Duodenal mucosa (tissue), 2 donors: ENCODE measurements around the gene NIN.

Experiments
- H3K27ac ChIP-seq: one replicate; pipeline ENCODE4 v1.7.0; 2013; ENCODE audit warnings: low read depth, low read length
- H3K27me3 ChIP-seq, 2 donors: one replicate each; pipeline ENCODE4 v1.7.0; 2013; ENCODE audit warnings: low read length in 2 of 2, control low read depth in 1 of 2; ENCODE audit not compliant: insufficient read depth in 2 of 2, control insufficient read depth in 1 of 2
- H3K36me3 ChIP-seq, 2 donors: one replicate each; pipeline ENCODE4 v1.7.0; 2013; ENCODE audit warnings: low read length in 2 of 2, control low read depth in 1 of 2; ENCODE audit not compliant: insufficient read depth in 2 of 2, control insufficient read depth in 1 of 2
- H3K4me1 ChIP-seq, 2 donors: one replicate each; pipeline ENCODE4 v1.7.0; 2013; ENCODE audit warnings: low read length in 2 of 2, control low read depth in 1 of 2; ENCODE audit not compliant: insufficient read depth in 2 of 2, control insufficient read depth in 1 of 2
- H3K4me3 ChIP-seq, 2 donors: one replicate each; pipeline ENCODE4 v1.7.0; 2013; ENCODE audit warnings: low read length in 2 of 2, low read depth in 1 of 2
- H3K9ac ChIP-seq, 2 donors: one replicate each; pipeline ENCODE4 v1.7.0; 2013; ENCODE audit warnings: low read length in 2 of 2, low read depth in 1 of 2
- H3K9me3 ChIP-seq, 2 donors: one replicate each; pipeline ENCODE4 v1.7.0; 2013; ENCODE audit warnings: low read length in 2 of 2, control low read depth in 1 of 2; ENCODE audit not compliant: control insufficient read depth in 1 of 2

Gene NIN

DNA sequence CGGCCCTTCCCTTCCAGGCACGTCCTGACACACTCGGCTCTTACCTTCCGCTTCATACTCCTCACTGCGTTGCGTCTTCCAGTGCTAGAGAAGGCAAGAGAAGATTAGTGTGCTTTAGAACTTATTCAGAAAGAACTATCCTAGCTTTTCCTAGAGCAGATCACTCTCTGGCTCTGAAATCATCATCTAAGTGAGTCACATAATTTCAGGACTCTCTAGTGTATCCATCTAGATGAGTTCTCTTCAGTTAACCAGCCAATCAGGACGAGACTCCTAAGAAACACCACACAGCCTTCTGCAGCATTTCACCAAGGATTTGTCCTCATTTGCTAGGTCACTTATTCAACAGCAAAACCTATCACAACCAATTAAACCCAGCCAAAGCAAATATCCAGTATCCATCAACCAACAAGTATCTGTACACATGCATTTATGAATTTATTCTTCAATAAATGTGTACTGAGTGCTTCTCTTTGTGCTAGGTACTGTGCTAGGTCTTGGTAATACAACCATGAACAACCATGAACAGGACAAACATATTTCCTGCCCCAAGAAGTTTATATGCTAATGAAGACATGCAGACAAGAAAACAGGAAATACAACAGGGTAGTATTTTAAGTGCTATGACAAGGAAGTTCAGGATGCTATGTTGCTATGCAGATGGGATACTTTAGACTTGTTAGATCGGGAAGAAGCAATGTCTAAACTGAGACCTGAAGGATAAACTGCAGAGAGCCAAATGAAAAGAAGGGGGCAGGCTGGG lies 52.1 kb downstream of the NIN start:
- H3K9me3 ChIP-seq = no peaks in the 10 kb centered on the region
- H3K27me3 ChIP-seq = no peaks in the 10 kb centered on the region
- no peak overlapping the region for H3K4me3 ChIP-seq
- H3K36me3 ChIP-seq = peaks cover 0 to 7% of the 10 kb centered on the region in 2 donors
- no peak overlapping the region for H3K9ac ChIP-seq
- no peak overlapping the region for H3K27ac ChIP-seq
- no peaks in the 10 kb centered on the region for H3K4me1 ChIP-seq

DNA sequence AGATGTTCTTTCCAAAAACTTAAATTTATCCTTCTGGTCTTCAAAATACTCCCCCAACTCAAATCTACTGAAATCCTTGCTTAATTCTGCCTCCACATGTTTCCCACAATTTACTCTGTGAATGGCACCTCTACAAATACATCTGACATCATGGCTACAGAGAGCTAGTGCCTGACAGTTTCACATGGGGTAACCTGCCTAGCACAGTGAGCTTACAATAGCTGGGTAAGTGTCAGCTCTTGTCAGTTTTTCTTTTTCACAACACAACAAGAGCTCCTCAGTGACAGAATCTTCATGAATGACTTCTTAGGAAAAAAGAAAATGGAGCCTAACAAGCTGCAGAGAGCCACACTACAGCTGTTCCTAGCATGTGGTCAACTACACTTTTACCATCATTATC lies 54.4 kb downstream of the NIN start:
- H3K27me3 ChIP-seq = no peaks in the 10 kb centered on the region
- no peak overlapping the region for H3K4me3 ChIP-seq
- H3K36me3 ChIP-seq = peaks cover 0 to 15% of the 10 kb centered on the region in 2 donors
- H3K9ac ChIP-seq = no peak overlapping the region
- H3K4me1 ChIP-seq = no peaks in the 10 kb centered on the region
- H3K9me3 ChIP-seq = no peaks in the 10 kb centered on the region
- H3K27ac ChIP-seq = no peak overlapping the region

DNA sequence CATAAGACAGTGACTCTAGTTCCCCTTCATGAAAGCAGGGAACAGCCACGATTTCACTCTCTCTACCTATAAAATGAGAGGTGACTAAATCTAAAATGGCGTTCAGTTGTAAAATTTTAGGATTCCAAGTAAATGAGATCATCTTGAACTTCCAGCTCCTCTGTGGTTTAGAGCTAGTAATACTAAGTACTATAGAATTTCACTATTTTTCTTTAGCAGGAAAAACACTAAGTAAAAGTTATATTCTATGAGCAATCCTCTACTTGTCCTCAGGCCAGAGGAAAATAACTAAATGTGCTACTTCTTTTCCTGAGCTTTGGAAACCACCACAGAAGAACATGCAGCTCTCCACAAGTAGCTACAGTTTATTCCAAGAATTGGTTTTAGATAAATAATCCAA lies 55.6 kb downstream of the NIN start:
- H3K27ac ChIP-seq = no peak overlapping the region

DNA sequence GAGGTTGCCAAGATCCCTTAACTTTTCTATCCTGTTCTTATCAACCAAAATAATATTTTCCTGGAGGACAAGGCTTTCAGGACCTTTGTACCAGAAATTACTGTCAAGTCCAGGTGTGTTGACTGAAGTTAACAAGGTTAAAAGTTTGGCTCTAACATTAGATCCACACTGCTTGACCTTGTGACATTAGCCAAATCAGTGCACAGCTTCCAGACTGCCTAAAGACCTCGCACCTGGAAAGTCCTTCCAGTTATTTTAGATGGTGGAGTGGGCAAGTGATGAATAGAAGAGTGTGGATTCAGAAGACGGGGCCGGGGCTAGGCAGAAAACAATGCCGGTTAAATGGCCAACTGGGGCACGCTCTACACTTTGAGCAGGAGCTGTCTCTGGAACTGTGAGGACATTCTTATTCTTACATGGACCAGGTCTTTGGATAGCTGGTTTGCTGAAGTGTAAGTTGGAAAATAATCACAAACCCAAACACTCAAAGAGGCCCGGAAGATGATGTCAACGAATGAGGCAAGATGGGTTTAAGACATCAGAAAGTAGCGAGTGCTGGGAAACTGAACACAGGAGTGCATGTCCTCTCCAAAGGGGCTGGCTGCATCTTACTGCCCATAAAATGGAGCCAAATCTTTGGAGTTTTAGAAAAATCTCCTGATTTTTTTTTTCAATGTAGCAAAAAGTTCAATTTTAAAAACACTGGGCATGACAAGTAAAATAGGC lies 56.3 kb downstream of the NIN start:
- H3K9me3 ChIP-seq = no peaks in the 10 kb centered on the region
- no peak overlapping the region for H3K4me3 ChIP-seq
- H3K36me3 ChIP-seq = peaks cover 17 to 32% of the 10 kb centered on the region in 2 donors
- H3K27ac ChIP-seq = no peak overlapping the region
- no peaks in the 10 kb centered on the region for H3K27me3 ChIP-seq
- no peak overlapping the region for H3K9ac ChIP-seq
- no peaks in the 10 kb centered on the region for H3K4me1 ChIP-seq

More for the DNA sequence above, 55.6 kb downstream of the NIN start:
- no peak overlapping the region for H3K9ac ChIP-seq
- H3K4me1 ChIP-seq = no peaks in the 10 kb centered on the region
- no peaks in the 10 kb centered on the region for H3K27me3 ChIP-seq
- no peak overlapping the region for H3K4me3 ChIP-seq
- no peaks in the 10 kb centered on the region for H3K9me3 ChIP-seq
- peaks cover 11 to 26% of the 10 kb centered on the region in 2 donors for H3K36me3 ChIP-seq

GRCh38 chr14:50773632-50774541 lies 57.1 kb downstream of the NIN start:
- Histone ChIP-seq H3K36me3 (peaks cover 17 to 39% of the 10 kb centered on the region in 2 donors), H3K9me3 (no peaks in the 10 kb centered on the region), H3K27ac (no peak overlapping the region), H3K4me1 (no peaks in the 10 kb centered on the region), H3K9ac (no peak overlapping the region), H3K27me3 (no peaks in the 10 kb centered on the region), H3K4me3 (no peak overlapping the region)

GRCh38 chr14:50772412-50772811 lies 58.5 kb downstream of the NIN start:
- Histone ChIP-seq H3K36me3 (peaks cover 24 to 47% of the 10 kb centered on the region in 2 donors), H3K4me3 (no peak overlapping the region), H3K27ac (no peak overlapping the region), H3K27me3 (no peaks in the 10 kb centered on the region), H3K9ac (no peak overlapping the region), H3K4me1 (no peaks in the 10 kb centered on the region), H3K9me3 (no peaks in the 10 kb centered on the region)

GRCh38 chr14:50770586-50770985 lies 60.4 kb downstream of the NIN start:
- Histone ChIP-seq H3K9me3 (no peaks in the 10 kb centered on the region), H3K36me3 (peaks cover 31 to 47% of the 10 kb centered on the region in 2 donors), H3K27me3 (no peaks in the 10 kb centered on the region), H3K4me3 (no peak overlapping the region), H3K9ac (no peak overlapping the region), H3K4me1 (no peaks in the 10 kb centered on the region), H3K27ac (no peak overlapping the region)

DNA sequence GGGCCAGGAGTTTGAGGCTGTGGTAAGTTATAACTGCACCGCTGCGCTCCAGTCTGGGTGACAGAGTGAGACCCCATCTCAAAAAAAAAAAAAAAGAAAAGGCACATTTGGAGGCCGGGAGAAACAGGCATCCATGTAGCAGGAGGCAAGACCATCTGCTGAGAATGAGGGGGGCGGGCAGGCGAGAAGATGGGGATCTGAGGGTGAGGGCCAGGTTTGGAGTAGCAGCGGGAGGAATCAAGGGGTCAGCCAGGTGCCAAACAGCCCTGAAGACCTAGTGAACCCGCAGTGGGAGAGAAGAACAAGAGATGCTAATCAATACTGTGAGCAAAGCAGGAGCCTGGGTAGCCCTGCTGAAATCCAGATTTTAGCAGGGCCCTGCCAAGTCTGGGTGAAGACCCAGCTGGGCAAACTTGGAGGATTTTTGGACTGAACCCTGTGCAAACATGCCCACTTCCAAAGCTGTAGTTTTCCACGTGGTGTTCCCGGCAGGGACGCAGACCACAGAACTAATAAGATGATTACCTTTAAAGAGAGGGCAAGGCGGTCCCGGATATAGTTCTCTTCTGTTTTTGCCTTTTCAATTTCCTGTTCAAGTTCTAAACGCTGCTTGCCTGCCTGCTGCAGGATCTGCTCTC lies 61.0 kb downstream of the NIN start:
- Histone ChIP-seq H3K4me3 (no peak overlapping the region), H3K36me3 (peaks cover 31 to 47% of the 10 kb centered on the region in 2 donors), H3K9ac (no peak overlapping the region), H3K27me3 (no peaks in the 10 kb centered on the region), H3K4me1 (no peaks in the 10 kb centered on the region), H3K9me3 (no peaks in the 10 kb centered on the region), H3K27ac (no peak overlapping the region)

DNA sequence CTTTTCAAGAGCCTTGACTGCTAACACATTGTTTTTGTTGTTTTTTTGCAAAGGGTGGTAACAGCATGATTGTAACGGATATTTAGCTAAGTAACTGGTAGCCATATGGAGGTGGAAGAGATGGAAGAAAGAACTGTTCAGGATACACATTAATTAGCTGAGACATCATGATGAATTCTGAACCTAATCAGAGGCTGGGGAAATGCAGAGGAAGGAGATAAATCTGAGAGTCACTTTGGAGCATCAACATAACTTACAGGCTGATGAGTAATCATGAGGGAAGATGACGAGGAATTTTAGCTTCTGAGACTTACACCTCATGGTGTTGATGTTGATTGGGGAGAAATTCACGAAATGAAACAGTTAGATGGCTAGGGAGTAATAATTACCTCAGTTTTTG lies 62.3 kb downstream of the NIN start:
- Histone ChIP-seq H3K9me3 (no peaks in the 10 kb centered on the region), H3K4me1 (no peaks in the 10 kb centered on the region), H3K4me3 (no peak overlapping the region), H3K27me3 (no peaks in the 10 kb centered on the region), H3K27ac (no peak overlapping the region), H3K36me3 (peaks cover 31 to 48% of the 10 kb centered on the region in 2 donors), H3K9ac (no peak overlapping the region)
